ENCODE results near the gene RCOR3. TPM values are rescaled to one million over a fixed set of nuclear protein-coding genes. Genes with fewer than 3 reads are reported as not detected.
A peak's percentile ranks its signal among the peaks of the same experiment; 100 is the strongest.

Gene RCOR3
- total and polyA plus RNA-seq, 2 donors: 31.6 to 71.2 TPM

GRCh38 chr1:211334986-211335385 lies 75.8 kb downstream of the RCOR3 start:
- 70% methylated on average over 4 of the region's 4 CpGs for WGBS
- Histone ChIP-seq H3K36me3 (ENCODE audit: insufficient read depth) (no peaks in the 10 kb centered on the region), H3K4me1 (ENCODE audit: insufficient read depth) (no peaks in the 10 kb centered on the region), H3K27ac (ENCODE audit: low read depth) (no peak overlapping the region), H3K4me3 (ENCODE audit: low read depth, low read length) (no peak overlapping the region)
- no peak for DNase-seq (ENCODE audit: extremely low spot score)

GRCh38 chr1:211335522-211336157 lies 76.5 kb downstream of the RCOR3 start:
- H3K4me1 ChIP-seq (ENCODE audit: insufficient read depth): no peaks in the 10 kb centered on the region
- peak overlapping the region; percentile 60 for H3K27ac ChIP-seq (ENCODE audit: low read depth)
- no peak for DNase-seq (ENCODE audit: extremely low spot score)
- H3K36me3 ChIP-seq (ENCODE audit: insufficient read depth): no peaks in the 10 kb centered on the region
- whole genome bisulfite sequencing: 71% methylated on average over 3 of the region's 3 CpGs
- no peak overlapping the region for H3K4me3 ChIP-seq (ENCODE audit: low read depth, low read length)

- no peak overlapping the region for H3K4me3 ChIP-seq (ENCODE audit: low read depth, low read length)
- WGBS: 67% methylated on average over 3 of the region's 3 CpGs
- peak overlapping the region; percentile 7 for H3K27ac ChIP-seq (ENCODE audit: low read depth)
- H3K4me1 ChIP-seq (ENCODE audit: insufficient read depth): no peaks in the 10 kb centered on the region
- DNase-seq (ENCODE audit: extremely low spot score): no peak
- H3K36me3 ChIP-seq (ENCODE audit: insufficient read depth): no peaks in the 10 kb centered on the region
Measured at GRCh38 chr1:211336161-211336560, 77.0 kb downstream of the RCOR3 start.

- H3K27ac ChIP-seq (ENCODE audit: low read depth): no peak overlapping the region
- no peaks in the 10 kb centered on the region for H3K36me3 ChIP-seq (ENCODE audit: insufficient read depth)
- WGBS: 87% methylated on average over 15 of the region's 15 CpGs
- DNase-seq (ENCODE audit: extremely low spot score): no peak
- H3K4me3 ChIP-seq (ENCODE audit: low read depth, low read length): no peak overlapping the region
- no peaks in the 10 kb centered on the region for H3K4me1 ChIP-seq (ENCODE audit: insufficient read depth)
Measured at GRCh38 chr1:211336775-211337174, 77.6 kb downstream of the RCOR3 start.

- Histone ChIP-seq H3K4me3 (ENCODE audit: low read depth, low read length) (no peak overlapping the region), H3K36me3 (ENCODE audit: insufficient read depth) (no peaks in the 10 kb centered on the region), H3K27ac (ENCODE audit: low read depth) (no peak overlapping the region), H3K4me1 (ENCODE audit: insufficient read depth) (no peaks in the 10 kb centered on the region)
- DNase-seq (ENCODE audit: extremely low spot score): no peak
- 71% methylated on average over 7 of the region's 7 CpGs for WGBS
Measured at GRCh38 chr1:211337430-211338223, 78.5 kb downstream of the RCOR3 start.

GRCh38 chr1:211338224-211338620 lies 79.1 kb downstream of the RCOR3 start:
- no peak overlapping the region for H3K4me3 ChIP-seq (ENCODE audit: low read depth, low read length)
- no peaks in the 10 kb centered on the region for H3K4me1 ChIP-seq (ENCODE audit: insufficient read depth)
- no peaks in the 10 kb centered on the region for H3K36me3 ChIP-seq (ENCODE audit: insufficient read depth)
- DNase-seq (ENCODE audit: extremely low spot score): no peak
- H3K27ac ChIP-seq (ENCODE audit: low read depth): no peak overlapping the region
- WGBS: 95% methylated on average over 4 of the region's 4 CpGs

- H3K36me3 ChIP-seq (ENCODE audit: insufficient read depth): no peaks in the 10 kb centered on the region
- no peak for DNase-seq (ENCODE audit: extremely low spot score)
- H3K27ac ChIP-seq (ENCODE audit: low read depth): no peak overlapping the region
- WGBS: 80% methylated on average over 6 of the region's 6 CpGs
- H3K4me3 ChIP-seq (ENCODE audit: low read depth, low read length): no peak overlapping the region
- no peaks in the 10 kb centered on the region for H3K4me1 ChIP-seq (ENCODE audit: insufficient read depth)
Measured at GRCh38 chr1:211339631-211340041, 80.5 kb downstream of the RCOR3 start.

- no peak overlapping the region for H3K4me3 ChIP-seq (ENCODE audit: low read depth, low read length)
- H3K36me3 ChIP-seq (ENCODE audit: insufficient read depth): no peaks in the 10 kb centered on the region
- H3K4me1 ChIP-seq (ENCODE audit: insufficient read depth): no peaks in the 10 kb centered on the region
- 84% methylated on average over 10 of the region's 10 CpGs for WGBS
- DNase-seq (ENCODE audit: extremely low spot score): no peak
- H3K27ac ChIP-seq (ENCODE audit: low read depth): no peak overlapping the region
Measured at GRCh38 chr1:211340622-211341507, 81.7 kb downstream of the RCOR3 start.

- Histone ChIP-seq H3K4me3 (ENCODE audit: low read depth, low read length) (no peak overlapping the region), H3K4me1 (ENCODE audit: insufficient read depth) (no peaks in the 10 kb centered on the region), H3K36me3 (ENCODE audit: insufficient read depth) (no peaks in the 10 kb centered on the region), H3K27ac (ENCODE audit: low read depth) (no peak overlapping the region)
- DNase-seq (ENCODE audit: extremely low spot score): no peak
- WGBS: 100% methylated on average over 1 of the region's 1 CpG
Measured at GRCh38 chr1:211341999-211342398, 82.8 kb downstream of the RCOR3 start.

GRCh38 chr1:211343607-211344006 lies 84.4 kb downstream of the RCOR3 start:
- Histone ChIP-seq H3K36me3 (ENCODE audit: insufficient read depth) (no peaks in the 10 kb centered on the region), H3K4me1 (ENCODE audit: insufficient read depth) (no peaks in the 10 kb centered on the region), H3K4me3 (ENCODE audit: low read depth, low read length) (no peak overlapping the region), H3K27ac (ENCODE audit: low read depth) (no peak overlapping the region)
- 91% methylated on average over 4 of the region's 4 CpGs for WGBS
- no peak for DNase-seq (ENCODE audit: extremely low spot score)

GRCh38 chr1:211344152-211344618 lies 85.0 kb downstream of the RCOR3 start:
- Histone ChIP-seq H3K4me3 (ENCODE audit: low read depth, low read length) (no peak overlapping the region), H3K36me3 (ENCODE audit: insufficient read depth) (no peaks in the 10 kb centered on the region), H3K27ac (ENCODE audit: low read depth) (no peak overlapping the region), H3K4me1 (ENCODE audit: insufficient read depth) (no peaks in the 10 kb centered on the region)
- 70% methylated on average over 6 of the region's 6 CpGs for WGBS
- DNase-seq (ENCODE audit: extremely low spot score): no peak

- Histone ChIP-seq H3K27ac (ENCODE audit: low read depth) (no peak overlapping the region), H3K4me1 (ENCODE audit: insufficient read depth) (no peaks in the 10 kb centered on the region), H3K4me3 (ENCODE audit: low read depth, low read length) (no peak overlapping the region), H3K36me3 (ENCODE audit: insufficient read depth) (no peaks in the 10 kb centered on the region)
- no peak for DNase-seq (ENCODE audit: extremely low spot score)
- whole genome bisulfite sequencing: 86% methylated on average over 2 of the region's 2 CpGs
Measured at GRCh38 chr1:211345719-211346118, 86.6 kb downstream of the RCOR3 start.

- no peaks in the 10 kb centered on the region for H3K36me3 ChIP-seq (ENCODE audit: insufficient read depth)
- 78% methylated on average over 4 of the region's 4 CpGs for WGBS
- H3K27ac ChIP-seq (ENCODE audit: low read depth): no peak overlapping the region
- no peak for DNase-seq (ENCODE audit: extremely low spot score)
- H3K4me3 ChIP-seq (ENCODE audit: low read depth, low read length): no peak overlapping the region
- H3K4me1 ChIP-seq (ENCODE audit: insufficient read depth): no peaks in the 10 kb centered on the region
Measured at GRCh38 chr1:211347077-211347844, 88.1 kb downstream of the RCOR3 start.

Measured in urinary bladder (tissue), 4 donors.